ENCODE results near the gene FBLN2. TPM values are rescaled to one million over a fixed set of nuclear protein-coding genes. Genes with fewer than 3 reads are reported as not detected.
A peak's percentile ranks its signal among the peaks of the same experiment; 100 is the strongest.

The FBLN2 gene
- total and polyA plus RNA-seq, 2 of the 4 experiments (the other 2 are of a cell fraction) = 11.8 to 60.8 TPM

- TF ChIP-seq FOS (IDR thresholded peaks at IDR 0.05; ENCODE audit: low read depth, low read length) = no peak
- TF ChIP-seq, protein P1, sequence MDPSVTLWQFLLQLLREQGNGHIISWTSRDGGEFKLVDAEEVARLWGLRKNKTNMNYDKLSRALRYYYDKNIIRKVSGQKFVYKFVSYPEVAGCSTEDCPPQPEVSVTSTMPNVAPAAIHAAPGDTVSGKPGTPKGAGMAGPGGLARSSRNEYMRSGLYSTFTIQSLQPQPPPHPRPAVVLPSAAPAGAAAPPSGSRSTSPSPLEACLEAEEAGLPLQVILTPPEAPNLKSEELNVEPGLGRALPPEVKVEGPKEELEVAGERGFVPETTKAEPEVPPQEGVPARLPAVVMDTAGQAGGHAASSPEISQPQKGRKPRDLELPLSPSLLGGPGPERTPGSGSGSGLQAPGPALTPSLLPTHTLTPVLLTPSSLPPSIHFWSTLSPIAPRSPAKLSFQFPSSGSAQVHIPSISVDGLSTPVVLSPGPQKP (IDR thresholded peaks at IDR 0.05; ENCODE audit: borderline replicate concordance, low read depth, low read length) = no peak
- no peak for TF ChIP-seq USF2 (IDR thresholded peaks at IDR 0.05; ENCODE audit: low read depth, low read length)
- TF ChIP-seq, protein P2, sequence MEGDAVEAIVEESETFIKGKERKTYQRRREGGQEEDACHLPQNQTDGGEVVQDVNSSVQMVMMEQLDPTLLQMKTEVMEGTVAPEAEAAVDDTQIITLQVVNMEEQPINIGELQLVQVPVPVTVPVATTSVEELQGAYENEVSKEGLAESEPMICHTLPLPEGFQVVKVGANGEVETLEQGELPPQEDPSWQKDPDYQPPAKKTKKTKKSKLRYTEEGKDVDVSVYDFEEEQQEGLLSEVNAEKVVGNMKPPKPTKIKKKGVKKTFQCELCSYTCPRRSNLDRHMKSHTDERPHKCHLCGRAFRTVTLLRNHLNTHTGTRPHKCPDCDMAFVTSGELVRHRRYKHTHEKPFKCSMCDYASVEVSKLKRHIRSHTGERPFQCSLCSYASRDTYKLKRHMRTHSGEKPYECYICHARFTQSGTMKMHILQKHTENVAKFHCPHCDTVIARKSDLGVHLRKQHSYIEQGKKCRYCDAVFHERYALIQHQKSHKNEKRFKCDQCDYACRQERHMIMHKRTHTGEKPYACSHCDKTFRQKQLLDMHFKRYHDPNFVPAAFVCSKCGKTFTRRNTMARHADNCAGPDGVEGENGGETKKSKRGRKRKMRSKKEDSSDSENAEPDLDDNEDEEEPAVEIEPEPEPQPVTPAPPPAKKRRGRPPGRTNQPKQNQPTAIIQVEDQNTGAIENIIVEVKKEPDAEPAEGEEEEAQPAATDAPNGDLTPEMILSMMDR (conservative IDR thresholded peaks at IDR 0.05; ENCODE audit: low read depth, low read length) = no peak
- no peak for TF ChIP-seq CHD1 (IDR thresholded peaks at IDR 0.05; ENCODE audit: low read depth, low read length)
- no peak for TF ChIP-seq POLR2A (IDR thresholded peaks at IDR 0.05; ENCODE audit: low read depth, low read length)
- no peak for TF ChIP-seq MXI1 (IDR thresholded peaks at IDR 0.05; ENCODE audit: borderline replicate concordance, low read depth, low read length)
- no peak for TF ChIP-seq CEBPB (IDR thresholded peaks at IDR 0.05; ENCODE audit: low read depth, low read length)
- no peak for TF ChIP-seq SMC3 (IDR thresholded peaks at IDR 0.05; ENCODE audit: low read depth, low read length)
- TF ChIP-seq RFX5 (IDR thresholded peaks at IDR 0.05; ENCODE audit: low read depth, low read length) = no peak
- no peak for TF ChIP-seq RCOR1 (IDR thresholded peaks at IDR 0.05; ENCODE audit: insufficient replicate concordance, low read length)
- TF ChIP-seq RAD21 (IDR thresholded peaks at IDR 0.05; ENCODE audit: low read length) = no peak
- no peak for TF ChIP-seq MAFK (IDR thresholded peaks at IDR 0.05; ENCODE audit: low read depth, low read length)
- no peak for TF ChIP-seq NFE2L2 (IDR thresholded peaks at IDR 0.05; ENCODE audit: low read depth, low read length)
- H3K14ac ChIP-seq (replicated peaks; ENCODE audit: low read depth, low read length) = no peak overlapping the region
- H3K4ac ChIP-seq (ENCODE audit: low read depth, low read length) = no peak overlapping the region
- no peaks in the 10 kb centered on the region for H3K9me3 ChIP-seq (ENCODE audit: control insufficient read depth, insufficient read depth, low read length)
- H3K4me1 ChIP-seq (ENCODE audit: control insufficient read depth, insufficient read depth, low read length) = peaks cover 10% of the 10 kb centered on the region
- 96% methylated on average over 7 of the region's 8 CpGs; no CpG with 5 or more reads in 1 of the 2 experiments for WGBS, 2 experiments (ENCODE audit: extremely low coverage in 2 of 2, insufficient read length in 1 of 2)
- no peak overlapping the region for H2AK5ac ChIP-seq (ENCODE audit: low read depth, low read length)
- ChIA-PET POLR2A (ENCODE audit: unreplicated experiment) (no interaction called here), CTCF (no interaction called here)
- no peak overlapping the region for H3K56ac ChIP-seq (ENCODE audit: extremely low read depth, insufficient read depth, low read length)
- H3K79me1 ChIP-seq (ENCODE audit: low read depth in 1 of 2, low read length in 2 of 2) = no peaks in the 10 kb centered on the region
- intact Hi-C loops (cut with micrococcal nuclease) = no loop called here
- H3K4me3 ChIP-seq (ENCODE audit: insufficient read depth, low read depth, low read length) = no peak overlapping the region
- no TSS peak for BruUV-seq (replicated peaks)
- no peak overlapping the region for H2BK5ac ChIP-seq (ENCODE audit: low read depth, low read length, poor library complexity, severe bottlenecking)
- dilution Hi-C loops (cut with HindIII; ENCODE audit: low sequenced_read_pairs, unreplicated experiment) = no loop called here
- no peak overlapping the region for H3K4me2 ChIP-seq (ENCODE audit: low read depth, low read length)
- H4K5ac ChIP-seq (ENCODE audit: low read depth, low read length) = no peak overlapping the region
- DNase-seq = no peak
- H3K18ac ChIP-seq (ENCODE audit: low read depth, low read length) = no peak overlapping the region
- H4K20me1 ChIP-seq (ENCODE audit: insufficient read depth, low read length) = no peaks in the 10 kb centered on the region
- ATAC-seq (ENCODE audit: low read depth) = no peak
- no peak overlapping the region for H3K23ac ChIP-seq (ENCODE audit: low read depth, low read length)
- H3K9me1 ChIP-seq (ENCODE audit: insufficient read depth, low read length) = peaks cover 9% of the 10 kb centered on the region; the same call in 1 of the 2 replicates
- no peak overlapping the region for H3K27ac ChIP-seq (ENCODE audit: insufficient read depth, low read length)
- no peak overlapping the region for H2AFZ ChIP-seq (replicated peaks; ENCODE audit: low read length, poor library complexity)
- in situ Hi-C loops (cut with MboI; ENCODE audit: low sequenced_read_pairs) = no loop called here
- no peaks in the 10 kb centered on the region for H3K27me3 ChIP-seq (ENCODE audit: control insufficient read depth, insufficient read depth, low read length)
- H2BK20ac ChIP-seq (ENCODE audit: low read depth, low read length) = no peak overlapping the region
- no peak overlapping the region for H3K9ac ChIP-seq (ENCODE audit: low read depth, low read length)
- H3K36me3 ChIP-seq (ENCODE audit: control insufficient read depth, insufficient read depth, low read length) = no peaks in the 10 kb centered on the region
- H4K91ac ChIP-seq (ENCODE audit: insufficient read depth, low read depth, low read length) = no peak overlapping the region
- no peak overlapping the region for H2BK15ac ChIP-seq (ENCODE audit: low read depth, low read length)
- H4K8ac ChIP-seq (ENCODE audit: low read depth in 2 of 2, low read length in 2 of 2) = no peak overlapping the region
- no peak overlapping the region for H2BK120ac ChIP-seq (ENCODE audit: low read depth, low read length)
- H2AK9ac ChIP-seq (replicated peaks; ENCODE audit: low read depth, low read length, poor library complexity) = peak overlapping the region; percentile 60
These were observed 39.1 kb upstream of the FBLN2 start for GRCh38 chr3:13509816-13510192.

All from IMR-90 (cell line).